Smooth muscle cell (in vitro differentiated cells): ENCODE data around the gene TMEM263. TPM values are rescaled to one million over a fixed set of nuclear protein-coding genes. Genes with fewer than 3 reads are reported as not detected.

ENCODE experiments used
- DNase-seq: peaks from one replicate; lab custom pipeline; 2025; ENCODE audit not compliant: unreplicated experiment; lab: John Stamatoyannopoulos, UW
- H2AFZ ChIP-seq: fragments of 200-600 bp; sonication (generic); 2 replicates; pipeline ENCODE4 v1.6.0; 2016; ENCODE audit warnings: antibody characterized with exemption, low read depth, mild to moderate bottlenecking
- H3F3A ChIP-seq: fragments of 200-600 bp; sonication (generic); 2 replicates; pipeline ENCODE4 v1.6.0; 2017; ENCODE audit warnings: antibody characterized with exemption, low read depth
- H3K27ac ChIP-seq: fragments of 200-600 bp; sonication (generic); 2 replicates; pipeline ENCODE4 v1.5.1; 2016; ENCODE audit warnings: low read depth, mild to moderate bottlenecking
- H3K27me3 ChIP-seq: fragments of 200-600 bp; sonication (generic); 2 replicates; pipeline ENCODE4 v1.6.1; 2016; ENCODE audit warnings: low read depth, mild to moderate bottlenecking
- H3K36me3 ChIP-seq: fragments of 200-600 bp; sonication (generic); 2 replicates; pipeline ENCODE4 v1.5.1; 2016; ENCODE audit warnings: low read depth
- H3K4me1 ChIP-seq: fragments of 200-600 bp; sonication (generic); 2 replicates; pipeline ENCODE4 v1.5.1; 2016; ENCODE audit warnings: low read depth
- H3K4me2 ChIP-seq: fragments of 200-600 bp; sonication (generic); 2 replicates; pipeline ENCODE4 v1.6.0; 2016; ENCODE audit warnings: mild to moderate bottlenecking
- H3K4me3 ChIP-seq: fragments of 200-600 bp; sonication (generic); 2 replicates; pipeline ENCODE4 v1.5.1; 2016; ENCODE audit warnings: mild to moderate bottlenecking
- H3K79me2 ChIP-seq: fragments of 200-600 bp; sonication (generic); 2 replicates; pipeline ENCODE4 v1.6.0; 2016; ENCODE audit warnings: low read depth, mild to moderate bottlenecking
- H3K9ac ChIP-seq: fragments of 200-600 bp; sonication (generic); 2 replicates; pipeline ENCODE4 v1.6.0; 2016; ENCODE audit warnings: low read depth
- H3K9me3 ChIP-seq: fragments of 200-600 bp; sonication (generic); replicated peaks from 2 replicates; pipeline ENCODE4 v1.5.1; 2016; ENCODE audit warnings: low read depth
- H4K20me1 ChIP-seq: fragments of 200-600 bp; sonication (generic); 2 replicates; pipeline ENCODE4 v1.6.0; 2016; ENCODE audit warnings: low read depth
- CTCF ChIP-seq: fragments of 200-600 bp; sonication (generic); IDR thresholded peaks from 2 replicates; pipeline ENCODE4 v1.5.1; 2017; ENCODE audit warnings: borderline replicate concordance, mild to moderate bottlenecking, antibody characterized with exemption; ENCODE audit not compliant: insufficient read depth, poor library complexity, severe bottlenecking
- WGBS: methylation state at CpG from one replicate; pipeline ENCODE4 v1.1.7; 2016; ENCODE audit warnings: low lambda C conversion rate; 5-methylcytosine and 5-hydroxymethylcytosine counted together
- polyA plus RNA-seq: library from polyadenylated mRNA; unstranded; fragments of >200 nt; fragmentation: Nextera tagmentation; extraction: Ambion mirVana; gene quantifications from 2 replicates; pipeline ENCODE4 v1.2.1, GENCODE V29; 2016
- total RNA-seq: library from RNA; depleted of rRNA; stranded (reverse); fragments of >200 nt; gene quantifications from 2 replicates; pipeline ENCODE4 v1.2.3, GENCODE V29; 2014

The TMEM263 gene
- total and polyA plus RNA-seq, 2 experiments from 2014 or later, result 102 to 177 TPM

DNA sequence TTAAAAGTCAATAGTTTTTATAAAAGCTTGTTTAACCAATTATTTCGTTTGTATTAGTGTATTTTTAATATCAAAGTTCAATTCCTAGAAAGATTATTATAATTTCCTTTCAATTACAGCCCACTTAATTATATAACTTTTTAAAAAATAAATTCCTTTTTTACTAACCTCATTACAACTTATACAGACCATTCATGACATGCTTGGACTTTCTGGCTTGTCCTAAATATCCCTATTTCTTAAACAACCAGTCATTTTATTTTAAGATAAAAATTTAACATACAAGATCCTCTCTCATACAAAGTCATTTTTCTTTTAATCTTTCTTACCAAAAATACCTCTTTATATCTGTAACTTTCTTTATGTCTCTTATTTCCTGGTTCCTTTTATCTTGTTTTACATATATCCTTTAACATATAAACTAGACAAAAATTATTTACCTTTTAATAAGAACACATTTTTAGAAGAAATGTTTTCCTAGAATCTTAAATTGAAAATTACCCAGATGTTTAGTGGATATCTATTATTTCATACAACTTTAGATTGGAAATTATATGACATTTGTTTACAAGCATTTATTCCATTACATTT is 10.4 kb upstream of the TMEM263 start:
- TF ChIP-seq CTCF, result no peak
- Histone ChIP-seq H3K4me2 (no peak overlapping the region), H3K4me3 (no peak overlapping the region), H3K9ac (no peak overlapping the region), H3K36me3 (no peaks in the 10 kb centered on the region), H3K4me1 (no peaks in the 10 kb centered on the region), H2AFZ (no peak overlapping the region), H3F3A (no peaks in the 10 kb centered on the region), H3K27ac (no peak overlapping the region), H3K27me3 (no peaks in the 10 kb centered on the region), H3K79me2 (no peaks in the 10 kb centered on the region), H4K20me1 (no peaks in the 10 kb centered on the region), H3K9me3 (no peaks in the 10 kb centered on the region)
- no peak for DNase-seq
- 3% methylated on average over 1 of the region's 1 CpG for WGBS

- H3K4me1 ChIP-seq, result no peaks in the 10 kb centered on the region
- no peaks in the 10 kb centered on the region for H4K20me1 ChIP-seq
- H3K9ac ChIP-seq, result no peak overlapping the region
- H3K4me3 ChIP-seq, result no peak overlapping the region
- no peak overlapping the region for H3K4me2 ChIP-seq
- H3F3A ChIP-seq, result no peaks in the 10 kb centered on the region
- DNase-seq, result no peak
- no peaks in the 10 kb centered on the region for H3K79me2 ChIP-seq
- no peaks in the 10 kb centered on the region for H3K27me3 ChIP-seq
- H3K27ac ChIP-seq, result no peak overlapping the region
- H3K9me3 ChIP-seq, result no peaks in the 10 kb centered on the region
- no peak for TF ChIP-seq CTCF
- no peaks in the 10 kb centered on the region for H3K36me3 ChIP-seq
- H2AFZ ChIP-seq, result no peak overlapping the region
Observed at GRCh38 chr12:106947461-106947860, 8.2 kb upstream of the TMEM263 start.

GRCh38 chr12:106950591-106950990 is 5.1 kb upstream of the TMEM263 start:
- Histone ChIP-seq H3K79me2 (no peaks in the 10 kb centered on the region), H3K4me2 (no peak overlapping the region), H3K9ac (no peak overlapping the region), H3K4me3 (no peak overlapping the region), H3K27me3 (no peaks in the 10 kb centered on the region), H3K27ac (no peak overlapping the region), H3K36me3 (no peaks in the 10 kb centered on the region), H3K9me3 (no peaks in the 10 kb centered on the region), H3F3A (peaks cover 6% of the 10 kb centered on the region), H3K4me1 (no peaks in the 10 kb centered on the region), H2AFZ (no peak overlapping the region), H4K20me1 (no peaks in the 10 kb centered on the region)
- no peak for TF ChIP-seq CTCF
- 94% methylated on average over 5 of the region's 5 CpGs for WGBS
- no peak for DNase-seq

- peaks cover 14% of the 10 kb centered on the region for H3K4me1 ChIP-seq
- no peak overlapping the region for H3K4me3 ChIP-seq
- peaks cover 26% of the 10 kb centered on the region for H3K79me2 ChIP-seq
- peak overlapping the region; percentile 99 for H3K4me2 ChIP-seq
- H3K27me3 ChIP-seq, result no peaks in the 10 kb centered on the region
- WGBS, result 79% methylated on average over 12 of the region's 12 CpGs
- peaks cover 6% of the 10 kb centered on the region for H3F3A ChIP-seq
- H3K9ac ChIP-seq, result no peak overlapping the region
- DNase-seq, result no peak
- no peaks in the 10 kb centered on the region for H3K36me3 ChIP-seq
- H2AFZ ChIP-seq, result no peak overlapping the region
- H4K20me1 ChIP-seq, result peaks cover 21% of the 10 kb centered on the region
- TF ChIP-seq CTCF, result no peak
- no peaks in the 10 kb centered on the region for H3K9me3 ChIP-seq
- H3K27ac ChIP-seq, result no peak overlapping the region
Observed at GRCh38 chr12:106953352-106954250, 2.1 kb upstream of the TMEM263 start.
